GM21717 (cell line): ENCODE measurements around the gene UGP2.
"Not testable (repeated sequence)": the region's sequence is repeated elsewhere in the genome, so short reads cannot be mapped to it uniquely, and the experiment has no call there.

Source experiments
- ATAC-seq: cut with Tn5 transposase; IDR thresholded peaks from one replicate; pipeline ENCODE4 v1.9.1; 2021; ENCODE audit warnings: mild to moderate bottlenecking, moderate library complexity; ENCODE audit not compliant: unreplicated experiment

The UGP2 gene

DNA sequence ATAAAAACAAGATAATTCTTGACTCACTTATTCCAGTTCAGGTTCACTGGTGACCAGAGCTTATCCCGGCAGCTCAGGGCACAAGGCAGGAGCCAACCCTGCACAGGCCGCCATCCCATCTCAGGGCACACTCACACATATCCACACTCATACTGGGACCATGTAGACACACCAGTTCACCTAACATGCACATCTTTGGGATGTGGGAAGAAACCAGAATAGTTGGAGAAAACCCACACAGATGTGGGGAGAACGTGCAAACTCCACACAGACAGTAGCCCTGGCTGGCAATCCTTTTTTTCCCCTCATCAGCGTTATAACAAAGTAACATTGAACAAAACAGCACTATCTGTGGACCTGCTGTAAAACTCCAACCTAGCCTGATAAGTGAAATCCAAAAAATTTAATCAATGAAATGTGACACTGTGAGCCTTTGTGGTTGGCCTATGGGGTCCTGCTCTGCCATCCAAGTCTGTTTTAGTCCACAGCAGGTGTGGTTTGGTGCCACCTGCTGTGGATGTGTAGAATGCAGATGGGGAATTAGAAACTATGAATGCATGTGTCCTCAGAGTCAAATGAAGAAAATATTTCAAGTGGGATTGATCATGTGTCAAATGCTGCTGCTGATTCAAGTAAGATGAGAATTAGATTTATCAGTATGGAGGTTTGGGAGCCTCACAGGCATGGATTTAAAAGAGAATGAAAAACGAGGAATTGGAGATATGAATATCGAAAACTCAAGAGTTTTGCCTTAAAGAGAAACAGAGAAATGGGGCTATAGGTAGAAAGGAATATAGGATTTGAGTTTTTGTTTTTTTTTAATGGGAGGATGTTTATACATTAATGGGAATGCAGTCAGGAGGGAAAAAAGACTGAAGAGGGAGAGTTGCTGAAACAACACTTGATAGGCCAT is 47.0 kb downstream of the UGP2 start:
- peak; percentile 68 for ATAC-seq

GRCh38 chr2:63890678-63891077 is 49.0 kb downstream of the UGP2 start:
- no peak for ATAC-seq

GRCh38 chr2:63891488-63892030 is 49.9 kb downstream of the UGP2 start:
- no peak for ATAC-seq

- no peak for ATAC-seq
Measured at GRCh38 chr2:63893163-63893562, 51.5 kb downstream of the UGP2 start.

DNA sequence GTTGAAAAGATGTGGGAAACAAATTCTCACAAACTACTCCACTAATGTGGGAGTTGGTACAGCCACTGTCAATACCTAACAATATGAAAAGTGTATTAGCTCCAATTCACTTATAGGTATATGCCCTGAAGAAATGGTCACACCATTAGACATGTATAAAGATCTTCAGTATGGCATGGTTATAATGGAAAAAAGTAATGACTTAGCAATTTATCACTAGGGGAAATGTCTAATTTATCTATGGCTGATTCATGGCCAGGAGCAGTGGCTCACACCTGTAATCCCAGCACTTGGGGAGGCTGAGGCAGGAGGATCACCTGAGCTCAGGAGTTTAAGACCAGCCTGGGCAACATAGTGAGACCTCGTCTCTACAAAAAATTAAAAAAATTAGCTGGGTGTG is 52.5 kb downstream of the UGP2 start:
- ATAC-seq = no peak

GRCh38 chr2:63898839-63899238 is 57.1 kb downstream of the UGP2 start:
- no peak for ATAC-seq

DNA sequence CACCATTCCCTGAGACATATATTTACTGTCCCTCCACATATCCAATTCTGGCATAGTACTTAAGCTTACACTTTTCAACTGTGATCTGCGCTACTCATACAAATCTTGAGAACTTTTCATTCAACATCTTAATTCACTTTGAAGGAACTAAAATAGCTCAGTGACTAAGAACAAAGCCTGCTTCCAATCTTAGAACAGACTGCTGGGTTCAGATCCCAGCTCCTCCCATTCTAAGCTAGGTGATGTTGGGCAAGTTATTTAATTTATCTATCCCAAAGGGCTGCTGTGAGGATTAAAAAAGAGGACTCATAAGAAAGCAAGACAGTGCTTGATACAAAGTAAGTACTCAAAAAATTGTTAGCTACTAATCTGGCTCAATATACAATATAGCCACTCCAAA is 57.9 kb downstream of the UGP2 start:
- ATAC-seq = no peak

DNA sequence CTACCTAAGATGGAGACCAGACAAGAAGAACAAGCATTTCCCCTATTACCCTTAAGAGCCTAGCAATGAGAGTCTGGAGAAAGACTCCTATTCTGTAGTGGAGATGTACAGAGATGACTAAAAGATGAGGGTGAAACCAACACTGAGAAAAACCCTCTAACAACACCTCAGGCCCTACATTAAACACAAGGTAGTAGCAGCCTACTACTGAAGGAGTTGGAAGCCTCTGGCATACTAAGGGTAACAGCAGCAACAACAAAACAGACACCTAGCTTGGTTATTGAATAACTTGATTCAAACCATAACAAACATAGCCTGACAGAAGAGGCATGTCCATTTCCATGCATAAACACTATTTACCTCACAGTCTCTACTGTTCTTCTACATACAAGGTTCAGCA is 60.5 kb downstream of the UGP2 start:
- ATAC-seq = no peak

GRCh38 chr2:63903003-63903402 is 61.3 kb downstream of the UGP2 start:
- ATAC-seq = peak; percentile 87

GRCh38 chr2:63914311-63914710 is 72.6 kb downstream of the UGP2 start:
- ATAC-seq = no peak

DNA sequence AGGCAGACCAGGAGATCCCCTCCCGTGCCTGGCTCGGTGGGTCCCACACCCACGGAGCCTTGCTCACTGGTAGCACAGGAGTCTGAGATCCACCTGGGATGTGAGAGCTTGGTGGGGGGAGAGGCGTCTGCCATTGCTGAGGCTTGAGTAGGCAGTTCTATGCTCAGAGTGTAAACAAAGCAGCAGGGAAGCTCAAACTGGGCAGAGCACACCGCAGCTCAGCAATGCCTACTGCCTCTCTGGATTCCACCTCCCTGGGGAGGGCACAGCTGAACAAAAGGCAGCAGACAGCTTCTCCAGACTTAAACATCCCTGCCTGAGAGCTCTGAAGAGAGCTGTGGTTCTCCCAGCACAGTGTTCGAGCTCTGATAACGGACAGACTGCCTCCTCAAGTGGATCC is 85.1 kb downstream of the UGP2 start:
- no peak for ATAC-seq

DNA sequence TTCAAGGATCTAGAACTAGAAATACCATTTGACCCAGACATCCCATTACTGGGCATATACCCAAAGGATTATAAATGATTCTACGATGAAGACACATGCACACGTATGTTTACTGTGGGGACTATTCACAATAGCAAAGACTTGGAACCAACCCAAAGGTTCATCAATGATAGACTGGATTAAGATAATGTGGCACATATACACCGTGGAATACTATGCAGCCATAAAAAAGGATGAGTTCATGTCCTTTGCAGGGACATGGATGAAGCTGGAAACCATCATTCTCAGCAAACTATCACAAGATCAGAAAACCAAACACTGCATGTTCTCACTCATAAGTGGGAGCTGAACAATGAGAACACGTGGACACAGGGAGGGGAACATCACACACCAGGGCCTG is 90.4 kb downstream of the UGP2 start:
- ATAC-seq = not testable (repeated sequence)
